ENCODE data around the gene PIRT.

PIRT gene

GRCh38 chr17:10790491-10791401 is 47.1 kb downstream of the PIRT start:
- DNase-seq (ENCODE audit: low read depth in 2 of 3, low spot score in 2 of 3), result no peak

DNA sequence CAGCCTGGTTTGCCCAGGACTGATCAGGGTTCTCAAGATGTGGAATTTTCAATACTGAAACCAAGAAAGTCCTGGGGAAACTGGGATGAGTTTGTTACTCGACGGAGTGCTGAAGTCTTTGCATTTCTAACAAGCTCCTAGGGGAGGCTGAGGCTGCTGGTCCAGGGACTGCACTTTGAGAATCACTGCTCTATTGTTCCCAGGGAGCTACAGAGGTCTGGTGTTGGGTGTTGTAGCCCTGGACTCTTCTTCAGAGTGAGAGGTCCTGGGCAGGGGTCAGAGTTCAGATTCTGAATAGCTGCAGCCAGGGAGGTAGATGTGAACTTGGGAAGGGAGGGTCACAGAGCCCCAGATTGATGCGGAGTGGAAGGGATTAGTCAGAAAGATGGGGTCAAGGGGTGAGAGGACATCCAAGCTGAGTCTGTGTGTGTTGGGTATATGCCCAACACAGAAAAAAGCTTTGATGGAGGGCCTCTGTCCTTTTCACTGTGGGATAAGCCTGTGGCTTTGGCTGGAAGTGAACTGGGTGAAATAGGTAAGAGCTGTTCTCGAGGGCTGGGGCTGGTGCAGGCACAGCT is 48.1 kb downstream of the PIRT start:
- no peak for DNase-seq (ENCODE audit: low read depth in 2 of 3, low spot score in 2 of 3)

GRCh38 chr17:10787306-10788045 is 50.4 kb downstream of the PIRT start:
- no peak for DNase-seq (ENCODE audit: low read depth in 2 of 3, low spot score in 2 of 3)

GRCh38 chr17:10785295-10785694 is 52.6 kb downstream of the PIRT start:
- DNase-seq (ENCODE audit: low read depth in 2 of 3, low spot score in 2 of 3), result no peak

- no peak for DNase-seq (ENCODE audit: low read depth in 2 of 3, low spot score in 2 of 3)
Observed at GRCh38 chr17:10779609-10780008, 58.3 kb downstream of the PIRT start.

- no peak for DNase-seq (ENCODE audit: low read depth in 2 of 3, low spot score in 2 of 3)
Observed at GRCh38 chr17:10777890-10778289, 60.0 kb downstream of the PIRT start.

DNA sequence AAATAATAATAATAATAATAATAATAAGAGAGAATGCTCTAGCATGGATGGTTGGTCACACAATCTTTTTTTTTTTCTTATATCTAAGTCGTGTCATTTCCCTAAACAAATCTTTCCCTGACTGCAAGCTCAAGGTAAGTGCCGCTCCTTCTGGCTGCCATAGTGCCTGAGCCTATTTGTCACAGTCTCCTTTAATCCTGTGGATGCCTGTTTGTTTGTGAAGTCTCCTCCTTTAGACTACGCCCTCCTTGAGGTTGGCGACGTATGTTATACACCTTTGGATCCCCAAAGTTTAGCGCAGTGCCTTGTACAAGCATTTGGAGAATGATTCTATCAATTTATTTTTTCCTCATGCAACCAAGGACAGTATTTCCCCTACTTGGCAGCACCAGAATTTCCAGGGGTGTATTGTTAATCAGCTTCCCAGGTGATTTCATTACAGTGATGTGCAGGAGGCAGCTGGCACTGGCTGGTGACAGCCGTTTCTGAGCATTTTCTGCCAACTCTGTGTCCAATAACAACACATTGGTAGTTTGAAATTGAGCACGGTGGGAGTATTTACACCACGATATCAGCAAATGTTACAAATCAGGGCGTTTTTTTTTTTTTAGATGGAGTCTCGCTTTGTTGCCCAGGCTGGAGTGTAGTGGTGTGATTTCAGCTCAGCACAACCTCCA is 60.6 kb downstream of the PIRT start:
- DNase-seq (ENCODE audit: low read depth in 2 of 3, low spot score in 2 of 3), result no peak

DNA sequence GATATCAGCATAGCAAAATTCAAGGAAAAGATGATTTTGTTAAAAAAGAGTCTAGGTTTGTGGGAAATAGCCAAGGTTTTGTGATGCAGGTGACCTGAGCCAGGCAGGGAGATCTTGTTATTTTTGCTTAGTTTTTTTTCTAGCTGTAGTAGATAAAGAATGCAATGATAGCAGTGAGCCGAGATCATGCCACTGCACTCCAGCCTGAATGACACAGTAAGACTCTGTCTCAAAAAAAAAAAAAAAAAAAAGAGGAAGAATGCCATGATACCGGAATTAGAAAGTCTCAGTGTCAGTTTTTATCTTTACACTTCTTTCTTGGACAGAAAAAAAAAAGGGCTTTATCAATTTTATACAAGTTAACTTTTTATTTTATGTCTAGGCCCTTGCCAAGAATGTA is 61.5 kb downstream of the PIRT start:
- no peak for DNase-seq (ENCODE audit: low read depth in 2 of 3, low spot score in 2 of 3)

DNA sequence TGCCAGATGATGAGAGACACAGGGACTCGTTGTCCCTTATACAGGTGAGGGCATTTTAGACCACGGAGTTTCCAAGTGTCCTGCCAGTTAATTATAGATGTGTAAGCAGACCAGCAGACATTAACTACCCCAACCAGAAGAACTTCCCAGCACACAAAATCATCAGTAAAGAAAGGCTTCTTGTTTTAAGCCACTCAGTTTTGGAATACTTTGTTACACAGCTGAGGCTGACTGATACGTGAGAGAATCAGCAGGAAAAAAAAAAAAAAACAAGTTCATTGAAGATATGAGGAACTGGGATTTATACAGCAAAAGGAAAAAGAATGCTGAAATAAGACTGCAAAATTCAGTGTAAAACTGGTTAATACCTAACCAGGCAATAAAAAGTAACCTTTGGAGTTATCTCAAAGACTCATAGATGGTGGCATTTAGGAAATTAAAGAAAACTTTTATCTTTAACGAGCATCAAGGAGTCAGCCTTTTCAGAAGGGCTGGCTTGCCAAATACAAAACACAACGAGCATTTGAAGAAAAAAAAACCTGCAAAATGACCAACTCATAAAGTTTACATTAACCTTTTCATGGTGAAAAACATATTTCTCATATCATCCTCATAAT is 62.0 kb downstream of the PIRT start:
- DNase-seq (ENCODE audit: low read depth in 2 of 3, low spot score in 2 of 3), result no peak

- no peak for DNase-seq (ENCODE audit: low read depth in 2 of 3, low spot score in 2 of 3)
Observed at GRCh38 chr17:10775058-10775457, 62.8 kb downstream of the PIRT start.

DNA sequence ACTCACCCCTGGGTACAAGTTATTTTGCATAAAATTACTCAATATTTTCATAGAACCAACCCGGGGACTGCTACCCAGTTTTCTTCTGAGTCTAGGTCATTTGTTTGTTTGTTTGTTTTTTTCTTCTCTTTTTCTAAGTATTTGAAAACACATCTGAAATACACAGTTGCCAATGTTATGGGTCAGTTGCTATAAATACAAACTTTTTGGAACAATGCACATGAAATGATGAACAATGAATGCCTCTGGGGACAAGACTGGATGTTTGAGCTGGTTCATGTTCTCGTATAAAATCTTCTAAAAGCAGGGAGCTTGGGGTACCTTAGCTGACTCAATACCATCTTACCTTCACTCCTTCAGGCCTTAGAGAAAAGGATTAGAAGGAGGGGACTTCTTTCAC is 64.5 kb downstream of the PIRT start:
- no peak for DNase-seq (ENCODE audit: low read depth in 2 of 3, low spot score in 2 of 3)
